NCI-H460 (cell line): ENCODE measurements around the gene COL6A1. TPM values are rescaled to one million over a fixed set of nuclear protein-coding genes. Genes with fewer than 3 reads are reported as not detected.

Experiments
- DNase-seq: peaks from one replicate; pipeline ENCODE4 v3.0.0-alpha.2; 2016; ENCODE audit warnings: low read depth; ENCODE audit errors: extremely low read depth
- total RNA-seq: library from RNA; depleted of rRNA; stranded (reverse); fragments of >200 nt; shearing (Covaris generic); gene quantifications from 2 replicates; pipeline ENCODE4 v1.2.3, GENCODE V29; 2014

Gene COL6A1
- total RNA-seq, 1 experiment from 2014 or later, result 41.9 TPM

DNA sequence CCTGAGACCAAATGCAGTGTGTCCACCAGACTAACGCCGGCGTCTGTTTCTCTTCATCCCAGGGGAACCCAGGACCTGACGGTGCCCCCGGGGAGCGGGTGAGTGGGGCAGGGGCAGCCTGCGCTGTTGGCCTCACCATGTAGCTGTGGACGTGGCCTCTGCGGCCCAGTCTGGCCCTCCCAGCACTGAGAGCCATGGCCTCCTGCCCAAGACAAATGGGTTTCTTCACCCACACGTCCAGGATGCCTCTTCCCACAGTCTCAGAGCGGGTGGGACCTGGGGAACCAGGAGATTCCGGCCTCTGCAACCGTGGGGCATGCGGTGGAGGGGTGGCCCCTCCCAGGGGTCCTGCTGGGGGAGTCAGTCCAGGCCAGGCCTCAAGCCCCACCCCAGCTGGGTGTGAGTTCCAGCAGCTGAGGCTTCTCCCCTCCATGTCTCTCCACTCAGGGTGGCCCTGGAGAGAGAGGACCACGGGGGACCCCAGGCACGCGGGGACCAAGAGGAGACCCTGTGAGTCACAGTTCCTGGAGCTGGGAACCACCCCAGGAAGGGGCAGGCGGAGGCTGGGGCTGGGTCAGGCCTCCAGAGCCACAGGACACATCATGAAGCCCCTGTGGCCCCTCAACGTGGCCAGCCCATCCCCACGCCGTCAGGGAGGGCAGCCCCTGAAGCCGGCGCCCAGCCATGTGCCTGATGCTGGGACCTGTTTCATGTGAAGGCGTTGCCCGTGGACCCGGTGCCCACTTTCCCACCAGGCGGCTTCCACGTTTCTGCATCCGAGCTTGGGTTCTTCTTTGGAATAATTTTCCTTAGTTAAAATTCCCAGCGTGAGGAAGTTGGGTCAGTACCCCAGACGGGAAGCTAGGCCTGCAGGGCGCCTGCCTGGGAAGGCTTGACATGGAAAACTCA, 11.0 kb downstream of the COL6A1 start:
- no peak for DNase-seq

- no peak for DNase-seq
Observed at GRCh38 chr21:45993210-45994085, 11.9 kb downstream of the COL6A1 start.

DNA sequence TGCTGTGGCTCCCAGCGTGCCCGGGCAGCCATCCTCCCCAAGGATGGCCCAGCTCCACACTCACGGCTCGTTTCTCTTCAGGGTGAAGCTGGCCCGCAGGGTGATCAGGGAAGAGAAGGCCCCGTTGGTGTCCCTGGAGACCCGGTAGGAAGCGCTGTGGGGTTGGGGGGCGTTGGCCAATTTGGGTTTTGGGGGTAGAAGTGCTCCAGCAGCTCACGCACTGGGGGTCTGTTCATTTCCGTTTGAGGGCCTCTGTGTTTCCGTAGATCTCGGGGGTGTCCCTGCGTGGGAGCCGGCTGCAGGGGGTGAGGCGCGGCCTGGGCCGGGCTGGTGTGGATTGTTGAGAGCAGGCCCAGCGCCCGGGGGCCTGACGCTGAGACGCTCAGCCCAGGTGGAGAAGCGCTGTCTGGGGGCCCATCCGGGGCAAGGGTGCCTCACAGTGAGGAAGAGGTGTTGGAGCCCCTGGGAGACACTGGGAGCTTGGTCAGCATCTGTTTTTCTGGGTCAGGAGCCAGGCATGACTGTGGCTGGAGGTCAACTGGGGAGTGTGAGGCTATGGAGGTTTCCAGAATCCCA, 12.6 kb downstream of the COL6A1 start:
- DNase-seq, result no peak

GRCh38 chr21:45994759-45995685, 13.5 kb downstream of the COL6A1 start:
- DNase-seq, result no peak

- no peak for DNase-seq
Observed at GRCh38 chr21:45995686-45996179, 14.2 kb downstream of the COL6A1 start.

DNA sequence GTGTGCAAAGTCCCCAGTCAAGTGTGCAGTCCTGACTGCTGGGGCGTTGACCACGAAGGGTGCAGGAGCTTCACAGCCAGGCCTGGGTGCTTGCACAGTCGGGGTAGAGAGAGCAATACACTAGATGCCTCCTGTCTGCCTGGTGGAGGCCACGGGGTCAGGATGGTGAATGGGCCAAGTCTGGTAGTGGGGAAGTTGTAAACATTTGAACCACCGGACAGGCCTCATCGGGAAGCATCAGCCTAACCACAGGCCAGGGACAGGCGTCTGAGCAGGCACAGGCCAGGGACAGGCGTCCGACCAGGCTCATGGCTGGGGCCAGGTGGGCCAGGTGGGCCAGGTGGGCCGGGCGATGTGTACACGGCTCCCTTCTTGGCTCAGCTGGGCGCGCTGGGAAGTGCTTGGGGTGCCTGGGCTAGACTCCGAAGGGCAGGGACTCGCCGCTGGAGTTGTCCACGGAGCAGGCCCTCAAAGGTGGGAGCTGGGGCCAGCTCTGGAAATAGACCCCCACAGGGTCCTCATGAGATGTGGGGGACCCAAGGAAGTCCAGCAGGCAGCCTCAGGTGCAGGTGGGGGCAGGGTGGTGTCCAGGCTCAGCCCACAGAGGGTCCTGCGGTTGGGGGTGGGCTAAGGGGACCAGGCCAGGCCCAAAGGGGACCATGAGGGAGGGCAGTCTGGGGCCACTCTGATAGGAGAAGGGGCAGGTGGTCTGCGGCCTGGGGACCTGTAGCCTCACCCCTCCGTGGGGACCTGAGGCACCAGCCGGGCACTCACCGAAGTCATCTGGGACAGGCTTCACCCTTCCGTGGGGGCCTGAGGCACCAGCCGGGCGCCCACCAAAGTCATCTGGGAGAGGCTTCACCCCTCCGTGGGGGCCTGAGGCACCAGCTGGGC, 15.0 kb downstream of the COL6A1 start:
- no peak for DNase-seq

DNA sequence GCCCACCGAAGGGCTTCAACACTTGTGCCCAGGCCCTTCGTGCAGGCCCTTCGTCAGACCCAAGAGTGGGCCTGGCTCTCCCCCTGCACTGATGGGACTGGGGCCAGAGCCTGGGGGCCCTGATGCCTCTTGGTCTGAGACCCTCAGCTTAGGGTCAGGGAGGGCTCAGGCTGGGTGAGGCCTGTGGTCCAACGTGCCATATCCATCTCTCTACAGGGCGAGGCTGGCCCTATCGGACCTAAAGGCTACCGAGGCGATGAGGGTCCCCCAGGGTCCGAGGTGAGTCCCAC, 15.6 kb downstream of the COL6A1 start:
- DNase-seq, result no peak

- DNase-seq, result no peak
Observed at GRCh38 chr21:45997495-45998275, 16.1 kb downstream of the COL6A1 start.

GRCh38 chr21:45998276-45998701, 16.7 kb downstream of the COL6A1 start:
- DNase-seq, result no peak

DNA sequence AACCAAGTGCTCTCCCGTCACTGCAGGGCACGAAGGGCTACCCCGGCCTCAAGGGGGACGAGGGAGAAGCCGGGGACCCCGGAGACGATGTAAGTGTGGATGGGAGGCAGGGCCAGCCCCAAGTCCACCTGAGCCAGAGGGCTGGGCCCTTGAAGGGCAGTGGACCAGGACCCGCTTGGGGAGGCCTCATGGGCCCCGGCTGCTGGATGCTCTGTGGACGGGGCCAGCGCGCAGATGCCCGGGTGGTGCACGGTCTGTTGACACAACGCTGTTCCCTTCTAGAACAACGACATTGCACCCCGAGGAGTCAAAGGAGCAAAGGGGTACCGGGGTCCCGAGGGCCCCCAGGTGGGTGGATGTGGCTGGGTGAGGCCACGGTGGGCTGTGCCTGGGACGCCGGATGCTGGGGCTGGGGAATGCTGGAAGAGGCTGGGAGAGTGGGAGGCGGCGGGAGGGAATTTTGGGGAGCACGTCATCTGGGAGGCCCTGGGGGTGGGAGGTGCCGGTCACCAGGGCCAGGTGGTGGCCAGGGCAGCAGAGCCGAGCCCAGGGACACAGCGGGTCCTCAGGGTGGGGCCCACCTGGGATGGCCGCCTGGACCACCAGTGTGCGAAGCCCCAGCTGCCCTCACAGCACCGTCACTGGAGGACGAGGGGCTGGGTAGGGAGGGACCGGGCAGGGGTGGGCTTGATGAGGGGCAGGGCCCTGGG, 17.5 kb downstream of the COL6A1 start:
- DNase-seq, result no peak

DNA sequence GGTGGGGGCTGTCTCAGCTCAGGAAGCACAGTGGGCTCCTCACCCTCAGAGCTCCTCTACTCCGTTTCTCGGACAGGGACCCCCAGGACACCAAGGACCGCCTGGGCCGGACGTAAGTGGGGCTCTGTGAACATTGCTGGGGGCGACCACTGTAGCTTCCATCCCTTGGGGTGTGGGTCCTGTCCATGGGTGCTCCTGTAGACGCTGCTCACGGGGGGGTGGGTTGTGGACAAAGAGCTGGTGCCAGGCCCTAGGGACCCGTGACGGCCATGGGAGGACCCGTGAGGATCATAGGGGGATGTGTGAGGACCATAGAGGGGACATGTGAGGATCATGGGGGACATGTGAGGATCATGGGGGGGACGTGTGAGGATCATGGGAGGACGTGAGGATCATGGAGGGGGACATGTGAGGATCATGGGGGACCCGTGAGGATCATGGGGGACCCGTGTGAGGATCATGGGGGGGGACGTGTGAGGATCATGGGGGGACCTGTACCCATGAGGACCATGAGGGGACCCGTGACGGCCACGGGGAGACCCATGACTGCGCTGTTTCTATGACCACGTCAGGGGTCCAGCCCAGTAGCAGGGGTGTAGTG, 18.1 kb downstream of the COL6A1 start:
- no peak for DNase-seq

GRCh38 chr21:46000182-46000730, 18.7 kb downstream of the COL6A1 start:
- no peak for DNase-seq

DNA sequence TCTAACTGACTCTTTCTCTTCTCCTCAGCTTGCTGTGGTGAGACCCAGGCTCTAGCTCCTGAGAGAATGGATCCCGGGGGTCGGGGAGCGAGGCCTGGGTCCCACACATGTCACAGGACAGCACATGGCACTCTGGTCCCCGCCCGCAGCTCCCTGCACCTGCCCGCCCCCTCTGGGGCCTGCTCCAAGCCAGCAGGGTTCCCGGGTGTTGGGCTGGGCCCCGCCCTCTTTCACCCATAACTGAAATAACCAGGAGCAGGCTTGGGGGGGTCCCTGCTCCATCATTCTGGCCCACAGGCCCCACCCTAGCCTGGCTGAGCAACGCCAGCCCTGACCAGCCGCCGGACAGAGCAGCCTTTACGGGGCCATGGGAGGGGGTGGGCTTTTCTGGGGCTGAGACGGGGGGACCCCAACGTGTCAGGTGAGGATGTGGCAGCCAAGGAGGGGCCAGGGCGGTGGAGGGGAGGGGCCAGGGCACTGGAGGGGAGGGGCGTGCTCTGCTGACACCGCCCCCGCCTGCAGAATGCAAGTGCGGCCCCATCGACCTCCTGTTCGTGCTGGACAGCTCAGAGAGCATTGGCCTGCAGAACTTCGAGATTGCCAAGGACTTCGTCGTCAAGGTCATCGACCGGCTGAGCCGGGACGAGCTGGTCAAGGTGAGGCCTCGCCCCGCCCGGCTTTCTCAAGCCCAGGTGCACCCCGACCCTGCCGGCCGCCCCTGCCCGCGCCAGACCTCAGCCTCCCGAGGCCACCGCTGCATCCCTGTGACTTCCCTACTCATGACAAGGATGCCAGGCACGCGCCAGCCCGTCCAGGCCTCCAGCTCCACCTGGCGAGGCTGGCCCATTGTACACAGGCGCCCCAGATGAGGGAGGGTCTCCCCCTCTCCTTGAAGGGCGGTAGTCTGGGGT, 19.4 kb downstream of the COL6A1 start:
- no peak for DNase-seq

DNA sequence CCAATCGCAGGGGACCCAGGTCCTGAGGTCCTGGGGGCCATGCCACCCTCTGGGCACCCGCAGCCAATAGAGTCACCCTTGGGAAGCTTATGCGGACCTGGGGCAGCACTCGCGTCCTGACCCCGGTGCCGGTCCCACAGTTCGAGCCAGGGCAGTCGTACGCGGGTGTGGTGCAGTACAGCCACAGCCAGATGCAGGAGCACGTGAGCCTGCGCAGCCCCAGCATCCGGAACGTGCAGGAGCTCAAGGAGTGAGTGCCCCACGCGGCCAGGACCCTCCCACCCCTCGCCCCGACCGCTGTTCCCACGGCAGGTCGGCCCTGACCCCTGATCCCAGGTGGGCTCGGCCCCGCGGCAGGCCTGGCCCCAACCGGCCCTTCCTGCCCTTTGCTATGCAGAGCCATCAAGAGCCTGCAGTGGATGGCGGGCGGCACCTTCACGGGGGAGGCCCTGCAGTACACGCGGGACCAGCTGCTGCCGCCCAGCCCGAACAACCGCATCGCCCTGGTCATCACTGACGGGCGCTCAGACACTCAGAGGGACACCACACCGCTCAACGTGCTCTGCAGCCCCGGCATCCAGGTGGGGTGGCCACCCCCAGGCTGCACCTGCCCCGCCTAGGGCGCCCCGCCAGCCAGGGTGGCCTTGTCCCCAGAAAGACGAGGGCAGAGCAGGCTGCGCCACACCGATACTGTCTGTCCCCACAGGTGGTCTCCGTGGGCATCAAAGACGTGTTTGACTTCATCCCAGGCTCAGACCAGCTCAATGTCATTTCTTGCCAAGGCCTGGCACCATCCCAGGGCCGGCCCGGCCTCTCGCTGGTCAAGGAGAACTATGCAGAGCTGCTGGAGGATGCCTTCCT, 20.5 kb downstream of the COL6A1 start:
- DNase-seq, result no peak
